ENCODE results near the gene STAM2.

Gene STAM2

DNA sequence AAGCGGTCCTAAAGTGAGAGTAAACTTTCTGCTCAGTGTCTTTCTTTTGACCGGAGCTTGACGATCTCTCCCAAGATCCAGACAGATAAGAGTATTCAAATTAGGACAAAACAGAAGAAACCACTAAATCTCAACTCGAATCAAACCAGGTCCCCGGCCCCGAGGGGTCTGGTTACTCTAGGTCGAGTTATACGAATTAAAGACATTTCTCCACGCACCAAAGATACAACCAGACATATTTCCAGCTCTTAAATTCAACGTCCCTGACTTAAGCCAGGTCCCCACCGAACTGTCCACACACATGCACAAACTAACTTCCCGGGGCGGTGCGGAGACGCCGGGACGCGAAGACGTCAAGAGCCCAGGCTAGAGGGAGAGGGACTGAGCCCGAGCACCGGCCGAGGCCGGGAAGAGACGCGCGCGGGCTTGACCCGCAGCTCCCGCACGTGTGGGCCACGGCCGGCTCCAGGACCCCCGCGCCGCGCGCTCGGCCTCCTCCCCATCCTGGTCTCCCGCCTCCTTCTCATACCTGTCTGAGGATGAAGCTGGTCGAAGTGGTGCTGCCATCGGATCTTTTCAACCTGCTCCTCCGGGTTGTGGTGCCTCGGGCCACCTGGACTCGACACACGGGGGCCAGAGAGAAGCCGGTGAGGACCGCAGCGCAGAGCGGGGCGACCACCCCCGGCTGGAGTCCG, 77.6 kb downstream of the STAM2 start:
- H3K27ac ChIP-seq (replicated peaks): no peak overlapping the region
- H3K4me3 ChIP-seq (replicated peaks; ENCODE audit: insufficient read depth, low read length): peak overlapping the region; percentile 75
- H3K27me3 ChIP-seq (ENCODE audit: insufficient read depth, poor library complexity, severe bottlenecking): no peaks in the 10 kb centered on the region
- no peak for TF ChIP-seq GABPA (IDR thresholded peaks at IDR 0.05; ENCODE audit: low read depth)
- TF ChIP-seq, protein P1, sequence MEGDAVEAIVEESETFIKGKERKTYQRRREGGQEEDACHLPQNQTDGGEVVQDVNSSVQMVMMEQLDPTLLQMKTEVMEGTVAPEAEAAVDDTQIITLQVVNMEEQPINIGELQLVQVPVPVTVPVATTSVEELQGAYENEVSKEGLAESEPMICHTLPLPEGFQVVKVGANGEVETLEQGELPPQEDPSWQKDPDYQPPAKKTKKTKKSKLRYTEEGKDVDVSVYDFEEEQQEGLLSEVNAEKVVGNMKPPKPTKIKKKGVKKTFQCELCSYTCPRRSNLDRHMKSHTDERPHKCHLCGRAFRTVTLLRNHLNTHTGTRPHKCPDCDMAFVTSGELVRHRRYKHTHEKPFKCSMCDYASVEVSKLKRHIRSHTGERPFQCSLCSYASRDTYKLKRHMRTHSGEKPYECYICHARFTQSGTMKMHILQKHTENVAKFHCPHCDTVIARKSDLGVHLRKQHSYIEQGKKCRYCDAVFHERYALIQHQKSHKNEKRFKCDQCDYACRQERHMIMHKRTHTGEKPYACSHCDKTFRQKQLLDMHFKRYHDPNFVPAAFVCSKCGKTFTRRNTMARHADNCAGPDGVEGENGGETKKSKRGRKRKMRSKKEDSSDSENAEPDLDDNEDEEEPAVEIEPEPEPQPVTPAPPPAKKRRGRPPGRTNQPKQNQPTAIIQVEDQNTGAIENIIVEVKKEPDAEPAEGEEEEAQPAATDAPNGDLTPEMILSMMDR (IDR thresholded peaks at IDR 0.05; ENCODE audit: insufficient read depth, low read length): no peak
- TF ChIP-seq POLR2AphosphoS5 (IDR thresholded peaks at IDR 0.05; ENCODE audit: low read depth): no peak
- TF ChIP-seq, protein P2, sequence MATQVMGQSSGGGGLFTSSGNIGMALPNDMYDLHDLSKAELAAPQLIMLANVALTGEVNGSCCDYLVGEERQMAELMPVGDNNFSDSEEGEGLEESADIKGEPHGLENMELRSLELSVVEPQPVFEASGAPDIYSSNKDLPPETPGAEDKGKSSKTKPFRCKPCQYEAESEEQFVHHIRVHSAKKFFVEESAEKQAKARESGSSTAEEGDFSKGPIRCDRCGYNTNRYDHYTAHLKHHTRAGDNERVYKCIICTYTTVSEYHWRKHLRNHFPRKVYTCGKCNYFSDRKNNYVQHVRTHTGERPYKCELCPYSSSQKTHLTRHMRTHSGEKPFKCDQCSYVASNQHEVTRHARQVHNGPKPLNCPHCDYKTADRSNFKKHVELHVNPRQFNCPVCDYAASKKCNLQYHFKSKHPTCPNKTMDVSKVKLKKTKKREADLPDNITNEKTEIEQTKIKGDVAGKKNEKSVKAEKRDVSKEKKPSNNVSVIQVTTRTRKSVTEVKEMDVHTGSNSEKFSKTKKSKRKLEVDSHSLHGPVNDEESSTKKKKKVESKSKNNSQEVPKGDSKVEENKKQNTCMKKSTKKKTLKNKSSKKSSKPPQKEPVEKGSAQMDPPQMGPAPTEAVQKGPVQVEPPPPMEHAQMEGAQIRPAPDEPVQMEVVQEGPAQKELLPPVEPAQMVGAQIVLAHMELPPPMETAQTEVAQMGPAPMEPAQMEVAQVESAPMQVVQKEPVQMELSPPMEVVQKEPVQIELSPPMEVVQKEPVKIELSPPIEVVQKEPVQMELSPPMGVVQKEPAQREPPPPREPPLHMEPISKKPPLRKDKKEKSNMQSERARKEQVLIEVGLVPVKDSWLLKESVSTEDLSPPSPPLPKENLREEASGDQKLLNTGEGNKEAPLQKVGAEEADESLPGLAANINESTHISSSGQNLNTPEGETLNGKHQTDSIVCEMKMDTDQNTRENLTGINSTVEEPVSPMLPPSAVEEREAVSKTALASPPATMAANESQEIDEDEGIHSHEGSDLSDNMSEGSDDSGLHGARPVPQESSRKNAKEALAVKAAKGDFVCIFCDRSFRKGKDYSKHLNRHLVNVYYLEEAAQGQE (IDR thresholded peaks at IDR 0.05; ENCODE audit: insufficient replicate concordance, low read depth): no peak
- no peak for TF ChIP-seq SPI1 (IDR thresholded peaks at IDR 0.05; ENCODE audit: borderline replicate concordance, low read depth)
- DNase-seq (ENCODE audit: low read depth in 1 of 2, low spot score in 1 of 2): no peak

- H3K4me3 ChIP-seq (replicated peaks; ENCODE audit: insufficient read depth, low read length): no peak overlapping the region
- no peak for DNase-seq (ENCODE audit: low read depth in 1 of 2, low spot score in 1 of 2)
- H3K27ac ChIP-seq (replicated peaks): no peak overlapping the region
- TF ChIP-seq POLR2AphosphoS5 (IDR thresholded peaks at IDR 0.05; ENCODE audit: low read depth): no peak
- no peak for TF ChIP-seq SPI1 (IDR thresholded peaks at IDR 0.05; ENCODE audit: borderline replicate concordance, low read depth)
- no peak for TF ChIP-seq GABPA (IDR thresholded peaks at IDR 0.05; ENCODE audit: low read depth)
- TF ChIP-seq, protein P1 (IDR thresholded peaks at IDR 0.05; ENCODE audit: insufficient read depth, low read length): no peak
- TF ChIP-seq, protein P2 (IDR thresholded peaks at IDR 0.05; ENCODE audit: insufficient replicate concordance, low read depth): no peak
- no peaks in the 10 kb centered on the region for H3K27me3 ChIP-seq (ENCODE audit: insufficient read depth, poor library complexity, severe bottlenecking)
Observed at GRCh38 chr2:152097290-152097800, 78.2 kb downstream of the STAM2 start.

DNA sequence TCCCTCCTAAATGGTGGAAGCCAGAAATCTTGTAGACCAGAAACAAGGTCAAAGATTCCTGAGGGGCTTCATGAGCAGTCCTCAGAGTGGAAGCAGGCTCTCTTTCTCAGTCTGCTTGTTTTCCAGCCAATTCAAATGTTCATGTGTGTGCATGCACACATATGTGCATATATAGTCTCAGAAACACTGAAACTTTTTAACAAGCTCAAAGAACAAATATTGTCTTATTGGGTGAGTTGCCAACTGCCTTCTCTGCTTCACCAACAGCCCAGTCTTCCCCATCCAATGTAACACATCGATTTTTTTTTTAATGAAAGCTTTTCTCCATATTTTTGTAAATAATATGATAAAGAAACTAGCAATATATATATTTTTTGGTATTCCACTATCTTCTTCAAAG, 80.4 kb downstream of the STAM2 start:
- no peak for DNase-seq (ENCODE audit: low read depth in 1 of 2, low spot score in 1 of 2)
- TF ChIP-seq, protein P1 (IDR thresholded peaks at IDR 0.05; ENCODE audit: insufficient read depth, low read length): no peak
- TF ChIP-seq SPI1 (IDR thresholded peaks at IDR 0.05; ENCODE audit: borderline replicate concordance, low read depth): no peak
- TF ChIP-seq POLR2AphosphoS5 (IDR thresholded peaks at IDR 0.05; ENCODE audit: low read depth): no peak
- TF ChIP-seq, protein P2 (IDR thresholded peaks at IDR 0.05; ENCODE audit: insufficient replicate concordance, low read depth): no peak
- no peak for TF ChIP-seq GABPA (IDR thresholded peaks at IDR 0.05; ENCODE audit: low read depth)
- Histone ChIP-seq H3K27ac (replicated peaks) (no peak overlapping the region), H3K27me3 (ENCODE audit: insufficient read depth, poor library complexity, severe bottlenecking) (no peaks in the 10 kb centered on the region), H3K4me3 (replicated peaks; ENCODE audit: insufficient read depth, low read length) (no peak overlapping the region)

Measured in HL-60 (cell line).